Retina (tissue), 1 donor: ENCODE measurements around the gene PHACTR4.
"Not testable (repeated sequence)": the region's sequence is repeated elsewhere in the genome, so short reads cannot be mapped to it uniquely, and the experiment has no call there.

ENCODE experiments used
- DNase-seq: peaks from one replicate; pipeline ENCODE4 v3.0.0-alpha.2; 2016

PHACTR4 gene

DNA sequence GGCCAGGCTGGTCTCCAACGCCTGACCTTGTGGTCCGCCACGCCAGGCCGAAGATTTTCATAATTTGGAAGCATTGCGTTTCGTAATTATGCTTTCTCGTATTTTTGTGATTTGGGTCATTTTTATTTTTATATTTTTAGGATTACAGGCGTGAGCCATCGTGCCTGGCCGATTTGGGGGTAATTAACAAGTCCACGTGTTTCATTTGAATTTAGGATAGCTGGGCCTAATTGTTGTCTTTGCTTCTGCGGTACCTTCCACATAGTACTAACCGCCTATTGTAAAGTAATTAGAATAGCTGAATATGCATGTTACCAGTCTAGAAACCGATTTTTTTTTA lies 137.3 kb downstream of the PHACTR4 start:
- no peak for DNase-seq

GRCh38 chr1:28507247-28507645 lies 137.7 kb downstream of the PHACTR4 start:
- DNase-seq, result no peak

DNA sequence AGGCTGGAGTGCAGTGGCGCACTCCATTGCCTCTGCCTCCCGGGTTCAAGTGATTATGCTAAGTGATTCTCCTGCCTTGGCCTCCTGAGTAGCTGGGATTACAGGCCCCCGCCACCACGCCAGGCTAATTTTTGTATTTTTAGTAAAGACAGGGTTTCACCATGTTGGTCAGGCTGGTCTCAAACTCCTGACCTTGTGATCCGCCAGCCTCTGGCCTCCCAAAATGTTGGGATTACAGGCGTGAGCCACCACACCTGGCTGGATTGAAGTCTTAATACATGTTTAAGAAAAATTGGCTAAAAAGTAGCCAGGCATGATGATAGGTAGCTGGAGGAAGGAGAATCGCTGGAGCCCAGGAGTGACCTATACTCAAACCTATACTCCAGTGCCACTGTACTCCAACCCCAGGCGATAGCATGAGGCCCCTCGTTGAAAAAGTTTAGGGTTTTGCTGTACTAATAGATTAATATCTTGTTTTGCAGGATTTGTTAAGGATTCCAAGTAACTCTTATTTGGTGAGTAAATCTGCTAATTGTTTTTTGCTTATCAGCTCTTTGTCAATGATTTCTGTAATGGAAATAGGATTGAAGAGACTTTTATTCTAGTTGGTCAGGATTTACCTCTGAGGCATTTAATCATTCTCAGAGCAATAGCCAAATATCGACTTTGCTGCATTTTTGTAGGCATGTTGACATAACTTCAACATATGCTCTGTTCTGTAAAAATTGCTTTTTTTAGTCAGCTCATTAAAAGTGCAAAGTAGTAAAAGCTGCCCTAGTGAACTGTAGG lies 138.3 kb downstream of the PHACTR4 start:
- DNase-seq, result no peak

GRCh38 chr1:28508435-28508754 lies 138.9 kb downstream of the PHACTR4 start:
- no peak for DNase-seq

- DNase-seq, result no peak
These were observed 140.2 kb downstream of the PHACTR4 start for GRCh38 chr1:28509705-28510272.

DNA sequence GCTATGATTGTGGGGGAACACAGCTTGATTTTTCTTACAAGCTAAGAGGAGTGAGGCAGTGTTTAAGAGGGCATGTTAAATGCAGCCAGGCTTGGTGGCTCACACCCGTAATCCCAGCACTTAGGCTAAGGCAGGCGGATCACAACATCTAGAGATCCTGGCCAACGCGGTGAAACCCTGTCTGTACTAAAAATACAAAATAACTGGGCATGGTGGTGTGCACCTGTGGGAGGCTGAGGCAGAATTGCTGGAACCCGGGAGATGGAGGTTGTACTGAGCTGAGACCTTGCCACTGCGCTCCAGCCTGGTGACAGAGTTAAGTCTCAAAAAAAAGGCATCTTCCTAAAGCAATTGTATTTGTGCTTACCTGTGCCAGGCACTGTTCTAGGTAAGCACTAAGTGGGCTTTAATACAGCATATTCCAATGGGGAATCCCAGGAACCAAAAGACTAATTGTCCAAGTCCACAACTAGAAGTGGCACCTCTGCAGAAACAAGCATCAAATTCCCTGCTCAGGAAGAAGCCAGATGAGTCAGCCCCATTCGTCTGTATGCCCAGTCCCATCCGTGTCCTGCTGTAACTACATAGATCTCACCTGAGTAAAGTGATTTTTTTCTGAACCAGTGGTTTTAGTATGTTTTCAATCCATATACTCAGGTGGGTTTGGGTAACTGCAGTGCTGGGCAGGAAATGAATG lies 140.9 kb downstream of the PHACTR4 start:
- DNase-seq, result no peak

- DNase-seq, result no peak
These were observed 141.5 kb downstream of the PHACTR4 start for GRCh38 chr1:28510970-28511440.

GRCh38 chr1:28512058-28512611 lies 142.6 kb downstream of the PHACTR4 start:
- no peak for DNase-seq

DNA sequence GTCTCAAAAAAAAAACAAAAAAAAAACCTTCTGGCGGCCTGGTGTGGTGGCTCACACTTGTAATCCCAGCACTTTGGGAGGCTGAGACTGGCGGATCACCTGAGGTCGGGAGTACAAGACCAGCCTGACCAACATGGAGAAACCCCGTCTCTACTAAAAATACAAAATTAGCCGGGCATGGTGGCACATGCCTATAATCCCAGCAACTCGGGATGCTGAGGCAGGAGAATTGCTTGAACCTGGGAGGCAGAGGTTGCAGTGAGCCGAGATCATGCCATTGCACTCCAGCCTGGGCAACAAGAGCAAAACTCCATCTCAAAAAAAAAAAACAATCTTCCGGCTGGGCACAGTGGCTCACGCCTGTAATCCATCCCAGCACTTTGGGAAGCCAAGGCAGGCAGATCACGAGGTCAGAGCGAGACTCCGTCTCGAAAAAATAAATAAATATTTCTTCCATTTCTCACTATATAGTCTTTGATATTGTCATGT lies 144.9 kb downstream of the PHACTR4 start:
- not testable (repeated sequence) for DNase-seq

DNA sequence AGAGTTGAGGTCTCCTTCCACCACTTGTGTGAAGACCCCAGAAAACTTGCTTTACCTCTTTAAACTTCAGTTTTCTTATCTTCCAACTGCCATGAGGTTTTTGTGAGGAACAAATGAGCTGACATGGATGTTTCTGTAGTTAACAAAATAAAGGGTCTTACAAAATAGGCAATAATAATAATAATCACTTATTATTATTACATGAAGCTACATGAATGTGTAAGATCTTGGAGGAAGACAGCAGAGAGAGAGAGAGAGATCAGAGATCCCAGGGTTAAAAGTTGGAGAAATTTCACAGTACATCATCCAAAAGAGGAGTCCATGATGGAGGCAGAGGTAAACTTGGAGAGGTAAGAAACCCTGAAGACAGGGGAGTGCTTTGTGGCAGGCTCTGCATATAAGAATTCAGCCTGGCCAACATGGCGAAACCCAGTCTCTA lies 147.0 kb downstream of the PHACTR4 start:
- DNase-seq, result no peak

DNA sequence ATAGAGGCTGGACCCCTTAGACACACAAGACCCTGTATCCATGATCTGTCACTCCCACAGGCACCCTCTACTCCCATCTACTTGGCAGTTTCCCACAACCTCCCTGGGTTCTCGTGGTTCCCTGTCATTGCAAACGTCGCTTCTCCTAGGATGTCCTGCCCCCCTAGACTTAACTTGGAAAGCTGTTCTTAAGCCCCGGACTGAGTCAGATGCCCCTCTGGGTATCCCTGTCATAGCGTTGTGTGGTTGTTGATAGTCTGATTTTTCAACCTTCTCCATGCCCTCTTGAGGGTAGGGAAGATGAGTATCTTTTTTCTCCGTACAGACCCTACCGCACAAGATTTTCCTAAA lies 148.1 kb downstream of the PHACTR4 start:
- no peak for DNase-seq

DNA sequence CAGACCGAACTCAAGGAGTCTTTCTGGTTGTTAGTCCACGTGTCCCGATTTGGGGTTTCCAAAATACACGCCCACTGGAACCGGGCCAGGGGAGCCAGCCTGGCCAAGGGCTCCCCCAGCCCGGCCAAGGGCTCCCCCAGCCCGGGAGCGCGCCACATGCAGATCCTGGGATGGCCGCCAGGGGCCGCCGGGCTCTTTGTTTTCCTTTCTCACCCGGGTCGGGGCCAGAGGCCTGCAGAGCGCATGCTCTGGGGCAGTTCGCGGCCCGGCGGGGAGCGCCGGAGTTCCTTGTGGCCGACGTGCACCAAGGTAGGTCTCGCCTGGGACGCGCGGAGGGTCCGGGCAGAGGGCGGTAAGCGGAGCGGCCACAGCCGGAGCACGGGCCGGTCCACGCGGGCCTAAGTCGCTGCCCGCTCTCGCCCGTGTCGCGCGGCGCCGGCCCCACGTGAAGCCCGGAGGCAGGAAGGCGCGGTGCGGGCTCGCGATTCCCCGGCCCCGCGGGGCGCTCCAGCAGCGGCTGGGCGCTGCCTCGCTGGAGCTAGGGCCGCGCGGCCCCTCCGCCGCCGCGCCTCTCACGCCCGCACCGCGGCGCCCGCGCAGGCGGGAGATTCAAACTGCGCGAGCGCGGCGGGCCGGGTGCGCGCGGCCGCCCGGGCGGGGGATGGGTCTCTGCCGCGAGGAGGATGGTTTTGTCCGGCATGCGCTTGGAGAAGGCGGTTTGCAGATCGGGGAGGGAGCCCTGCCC lies 148.6 kb downstream of the PHACTR4 start:
- peak; percentile 97 for DNase-seq

GRCh38 chr1:28518745-28519341 lies 149.3 kb downstream of the PHACTR4 start:
- DNase-seq, result no peak

GRCh38 chr1:28519946-28520725 lies 150.6 kb downstream of the PHACTR4 start:
- DNase-seq, result no peak

GRCh38 chr1:28520796-28521195 lies 151.3 kb downstream of the PHACTR4 start:
- DNase-seq, result not testable (repeated sequence)

GRCh38 chr1:28521502-28522164 lies 152.1 kb downstream of the PHACTR4 start:
- no peak for DNase-seq

GRCh38 chr1:28522537-28522936 lies 153.0 kb downstream of the PHACTR4 start:
- DNase-seq, result not testable (repeated sequence)

DNA sequence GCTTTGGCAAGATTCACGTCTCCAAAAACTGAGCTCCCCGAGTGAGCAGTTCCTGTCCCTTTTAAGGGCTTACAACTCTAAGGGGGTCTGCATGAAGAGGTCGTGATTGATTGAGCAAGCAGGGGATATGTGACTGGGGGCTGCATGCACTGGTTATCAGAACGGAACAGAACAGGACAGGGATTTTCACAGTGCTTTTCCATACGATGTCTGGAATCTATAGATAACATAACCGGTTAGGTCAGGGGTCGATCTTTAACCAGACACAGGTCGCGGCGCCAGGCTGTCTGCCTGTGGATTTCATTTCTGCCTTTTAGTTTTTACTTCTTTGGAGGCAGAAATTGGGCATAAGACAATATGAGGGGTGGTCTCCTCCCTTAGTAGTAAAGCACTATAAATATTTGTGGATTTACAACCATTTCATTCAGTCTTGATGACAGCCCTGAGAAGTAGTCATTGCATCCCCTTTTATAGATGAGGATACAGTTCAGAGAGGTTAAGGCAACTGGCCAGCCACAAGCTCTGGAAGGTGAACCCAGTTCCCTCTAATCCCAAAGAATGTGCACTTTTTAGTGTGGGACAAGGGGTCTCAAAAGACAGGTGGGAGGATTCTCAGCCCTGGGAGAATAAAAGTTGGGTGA lies 155.6 kb downstream of the PHACTR4 start:
- not testable (repeated sequence) for DNase-seq

GRCh38 chr1:28526886-28527285 lies 157.3 kb downstream of the PHACTR4 start:
- no peak for DNase-seq

GRCh38 chr1:28530456-28530855 lies 160.9 kb downstream of the PHACTR4 start:
- DNase-seq, result no peak

- no peak for DNase-seq
These were observed 165.1 kb downstream of the PHACTR4 start for GRCh38 chr1:28534671-28535070.
